AG09319 (cell line): Measurements from ENCODE around the gene SRF.

ENCODE experiments used
- DNase-seq: peaks from one replicate; pipeline ENCODE4 v3.0.0-alpha.2; 2010; ENCODE audit warnings: low read depth; ENCODE audit errors: extremely low read depth
- TF ChIP-seq, protein P1 (sequence below): IDR thresholded peaks from 2 replicates; pipeline ENCODE4 v1.5.1; 2011; ENCODE audit warnings: low read depth, mild to moderate bottlenecking, inconsistent platforms, low read length, moderate library complexity

Gene SRF

DNA sequence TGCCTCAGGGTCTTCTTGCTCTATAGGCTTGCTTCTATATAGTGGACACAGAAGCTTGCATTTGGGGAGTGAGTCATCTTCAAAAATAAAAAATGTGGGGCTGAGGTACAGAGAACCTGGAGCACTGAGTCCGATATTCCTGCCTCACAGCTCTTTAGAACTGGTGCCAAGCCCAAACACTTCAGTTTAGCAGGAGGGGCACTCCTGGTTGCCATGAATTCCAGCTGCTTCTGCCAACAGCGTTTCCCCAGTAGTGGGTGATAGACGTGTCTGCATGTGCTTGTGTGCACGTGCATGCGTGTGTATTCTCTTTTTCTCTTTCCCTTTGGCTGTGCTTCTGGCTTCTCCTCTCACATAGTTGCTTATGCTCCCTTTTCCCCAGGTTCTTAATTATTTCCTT is 46.3 kb downstream of the SRF start:
- TF ChIP-seq, protein P1, sequence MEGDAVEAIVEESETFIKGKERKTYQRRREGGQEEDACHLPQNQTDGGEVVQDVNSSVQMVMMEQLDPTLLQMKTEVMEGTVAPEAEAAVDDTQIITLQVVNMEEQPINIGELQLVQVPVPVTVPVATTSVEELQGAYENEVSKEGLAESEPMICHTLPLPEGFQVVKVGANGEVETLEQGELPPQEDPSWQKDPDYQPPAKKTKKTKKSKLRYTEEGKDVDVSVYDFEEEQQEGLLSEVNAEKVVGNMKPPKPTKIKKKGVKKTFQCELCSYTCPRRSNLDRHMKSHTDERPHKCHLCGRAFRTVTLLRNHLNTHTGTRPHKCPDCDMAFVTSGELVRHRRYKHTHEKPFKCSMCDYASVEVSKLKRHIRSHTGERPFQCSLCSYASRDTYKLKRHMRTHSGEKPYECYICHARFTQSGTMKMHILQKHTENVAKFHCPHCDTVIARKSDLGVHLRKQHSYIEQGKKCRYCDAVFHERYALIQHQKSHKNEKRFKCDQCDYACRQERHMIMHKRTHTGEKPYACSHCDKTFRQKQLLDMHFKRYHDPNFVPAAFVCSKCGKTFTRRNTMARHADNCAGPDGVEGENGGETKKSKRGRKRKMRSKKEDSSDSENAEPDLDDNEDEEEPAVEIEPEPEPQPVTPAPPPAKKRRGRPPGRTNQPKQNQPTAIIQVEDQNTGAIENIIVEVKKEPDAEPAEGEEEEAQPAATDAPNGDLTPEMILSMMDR, result no peak
- DNase-seq, result no peak

DNA sequence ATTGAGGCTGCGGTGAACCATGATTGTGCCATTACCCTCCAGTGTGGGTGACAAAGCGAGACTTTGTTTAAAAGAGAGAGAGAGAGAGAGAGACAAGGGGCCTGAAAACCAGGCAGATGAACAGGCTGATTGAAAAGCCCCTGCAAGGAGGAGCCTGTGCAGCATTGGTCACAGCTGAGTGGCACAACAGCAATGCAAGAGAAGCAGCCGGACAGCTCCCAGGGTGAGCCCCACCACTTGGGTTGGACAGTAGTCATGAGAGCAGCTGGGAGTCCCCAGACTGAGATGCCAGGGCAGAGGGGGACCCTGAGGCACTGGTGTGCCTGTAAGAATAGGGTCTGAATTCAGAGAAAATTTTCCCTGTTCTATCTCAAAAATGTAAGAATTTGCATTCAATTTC is 48.0 kb downstream of the SRF start:
- TF ChIP-seq, protein P1, result no peak
- DNase-seq, result no peak

DNA sequence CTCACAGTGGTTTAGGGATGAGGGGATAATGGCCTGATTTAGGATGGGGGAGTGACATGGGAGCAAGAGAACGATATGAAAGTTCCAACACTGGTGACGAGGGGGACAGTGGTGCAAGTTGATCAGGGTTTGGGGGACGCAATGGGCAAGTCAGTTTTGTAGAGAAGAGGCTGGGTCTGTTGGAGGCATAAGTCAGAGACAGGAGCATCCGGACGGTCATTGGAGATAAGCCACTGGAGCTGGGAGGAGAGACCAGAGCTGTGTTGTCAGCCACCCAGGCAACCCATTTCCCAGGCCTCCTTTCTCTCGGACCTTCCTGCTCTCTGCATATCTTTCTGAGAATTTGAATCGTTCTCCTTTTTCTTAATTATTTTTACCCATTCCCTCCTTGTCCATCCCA is 48.7 kb downstream of the SRF start:
- TF ChIP-seq, protein P1, result no peak
- no peak for DNase-seq

DNA sequence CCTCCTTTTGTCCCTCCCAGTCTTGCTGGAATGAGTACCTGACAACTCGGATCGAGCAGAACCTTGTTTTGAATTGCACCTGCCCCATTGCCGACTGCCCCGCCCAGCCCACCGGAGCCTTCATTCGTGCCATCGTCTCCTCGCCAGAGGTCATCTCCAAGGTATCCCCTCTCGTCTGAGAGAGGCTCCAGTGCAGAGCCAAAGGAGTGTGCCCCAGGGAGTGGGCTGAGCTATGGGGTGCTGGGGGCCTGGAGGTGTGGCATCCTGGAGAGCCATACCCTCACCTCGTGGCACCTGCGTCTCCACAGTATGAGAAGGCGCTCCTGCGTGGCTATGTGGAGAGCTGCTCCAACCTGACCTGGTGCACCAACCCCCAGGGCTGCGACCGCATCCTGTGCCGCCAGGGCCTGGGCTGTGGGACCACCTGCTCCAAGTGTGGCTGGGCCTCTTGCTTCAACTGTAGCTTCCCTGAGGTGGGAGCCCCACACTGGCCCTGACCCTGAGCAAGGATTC is 49.4 kb downstream of the SRF start:
- DNase-seq, result no peak
- TF ChIP-seq, protein P1, result no peak

DNA sequence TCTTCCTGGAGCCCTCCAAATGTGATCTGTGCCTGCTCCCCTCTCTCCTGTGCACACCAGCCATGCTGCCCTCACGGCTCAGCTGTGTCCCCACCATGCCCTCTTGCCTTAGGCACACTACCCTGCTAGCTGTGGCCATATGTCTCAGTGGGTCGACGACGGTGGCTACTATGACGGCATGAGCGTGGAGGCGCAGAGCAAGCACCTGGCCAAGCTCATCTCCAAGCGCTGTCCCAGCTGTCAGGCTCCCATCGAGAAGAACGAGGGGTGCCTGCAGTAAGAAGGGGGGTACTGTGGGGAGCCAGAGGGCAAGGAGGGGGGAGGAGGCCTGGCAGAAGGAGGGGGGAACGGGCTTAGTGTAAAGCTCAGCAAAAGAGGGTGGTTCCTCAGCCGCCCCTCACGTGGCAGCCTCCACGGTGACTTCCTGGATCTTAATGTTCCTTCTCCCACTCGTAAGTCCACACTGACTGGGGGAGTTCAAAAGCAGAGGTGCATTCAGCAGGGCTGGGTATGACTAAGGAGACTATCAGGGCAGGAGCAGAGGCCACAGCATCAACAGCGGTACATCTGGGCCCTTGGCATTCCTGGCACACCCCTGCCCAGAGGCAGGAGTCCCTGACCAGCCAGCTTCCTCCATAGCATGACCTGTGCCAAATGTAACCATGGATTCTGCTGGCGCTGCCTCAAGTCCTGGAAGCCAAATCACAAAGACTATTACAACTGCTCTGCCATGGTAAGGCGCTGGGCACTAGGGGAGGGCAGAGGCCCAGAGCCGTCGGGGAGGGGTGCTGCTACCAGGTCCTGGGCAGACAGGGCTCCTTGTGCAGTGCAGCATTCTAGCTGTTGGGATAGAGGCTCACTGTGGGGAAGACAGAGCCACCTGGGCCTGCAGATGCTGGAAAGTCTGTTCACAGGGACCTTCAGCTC is 50.2 kb downstream of the SRF start:
- no peak for DNase-seq
- TF ChIP-seq, protein P1, result no peak

DNA sequence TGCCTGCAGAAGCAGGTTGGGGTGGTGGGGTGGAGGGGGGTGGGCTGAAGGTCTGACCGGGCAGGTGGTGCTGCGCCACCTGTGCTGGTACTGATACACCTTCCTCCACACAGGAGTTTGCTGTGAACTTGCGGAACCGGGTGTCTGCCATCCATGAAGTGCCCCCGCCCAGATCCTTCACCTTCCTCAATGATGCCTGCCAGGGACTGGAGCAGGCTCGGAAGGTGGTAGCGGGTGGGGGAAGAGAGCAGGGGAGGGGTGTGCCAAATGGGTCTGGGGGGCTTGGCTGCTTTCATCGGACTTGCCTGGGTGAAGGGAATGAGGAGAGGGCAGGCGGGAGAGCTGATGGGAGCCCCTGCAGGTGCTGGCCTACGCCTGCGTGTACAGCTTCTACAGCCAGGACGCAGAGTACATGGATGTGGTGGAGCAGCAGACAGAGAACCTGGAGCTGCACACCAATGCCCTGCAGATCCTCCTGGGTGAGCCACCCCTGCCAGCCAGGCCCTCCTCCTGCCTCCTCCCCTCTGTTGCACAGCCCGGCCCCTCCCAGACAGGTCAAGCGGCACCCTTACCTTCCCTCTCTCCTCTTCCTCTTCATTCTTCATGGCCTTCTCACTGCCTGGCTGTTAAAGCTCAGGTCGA is 51.5 kb downstream of the SRF start:
- no peak for DNase-seq
- TF ChIP-seq, protein P1, result no peak

DNA sequence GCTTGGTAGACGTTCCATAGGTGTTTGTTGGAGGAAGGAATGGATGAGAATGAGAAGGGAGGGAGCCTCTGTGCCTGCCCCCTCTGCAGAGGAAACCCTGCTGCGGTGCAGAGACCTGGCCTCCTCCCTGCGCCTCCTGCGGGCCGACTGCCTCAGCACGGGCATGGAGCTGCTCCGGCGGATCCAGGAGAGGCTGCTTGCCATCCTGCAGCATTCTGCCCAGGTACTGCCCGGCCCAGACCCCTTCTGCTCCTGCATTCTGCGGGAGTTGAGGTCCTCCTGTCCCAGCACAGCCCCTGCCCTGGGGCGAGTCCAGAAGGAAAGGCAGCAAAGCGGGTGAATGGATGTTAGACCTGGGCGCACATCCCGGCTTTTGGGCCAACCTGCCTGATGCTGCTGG is 52.1 kb downstream of the SRF start:
- TF ChIP-seq, protein P1, result no peak
- DNase-seq, result no peak
